Testis (tissue), 2 donors: Measurements from ENCODE around the gene CAMTA1.

Experiments used
- POLR2A ChIP-seq: fragments of 450-650 bp; IDR thresholded peaks from one replicate; pipeline ENCODE4 v1.6.1; 2017; ENCODE audit warnings: antibody characterized with exemption, mild to moderate bottlenecking, moderate library complexity
- TF ChIP-seq, protein P1 (sequence below), 3 experiments: fragments of 450-650 bp in 2 of 3; fragments of 200-600 bp in 1 of 3; sonication (generic) in 1 of 3; IDR thresholded peaks; one replicate each; pipeline ENCODE4 v1.5.1; 2016 to 2019; ENCODE audit warnings: antibody characterized with exemption in 3 of 3, mild to moderate bottlenecking in 2 of 3, moderate library complexity in 1 of 3

- TF ChIP-seq, protein P1, sequence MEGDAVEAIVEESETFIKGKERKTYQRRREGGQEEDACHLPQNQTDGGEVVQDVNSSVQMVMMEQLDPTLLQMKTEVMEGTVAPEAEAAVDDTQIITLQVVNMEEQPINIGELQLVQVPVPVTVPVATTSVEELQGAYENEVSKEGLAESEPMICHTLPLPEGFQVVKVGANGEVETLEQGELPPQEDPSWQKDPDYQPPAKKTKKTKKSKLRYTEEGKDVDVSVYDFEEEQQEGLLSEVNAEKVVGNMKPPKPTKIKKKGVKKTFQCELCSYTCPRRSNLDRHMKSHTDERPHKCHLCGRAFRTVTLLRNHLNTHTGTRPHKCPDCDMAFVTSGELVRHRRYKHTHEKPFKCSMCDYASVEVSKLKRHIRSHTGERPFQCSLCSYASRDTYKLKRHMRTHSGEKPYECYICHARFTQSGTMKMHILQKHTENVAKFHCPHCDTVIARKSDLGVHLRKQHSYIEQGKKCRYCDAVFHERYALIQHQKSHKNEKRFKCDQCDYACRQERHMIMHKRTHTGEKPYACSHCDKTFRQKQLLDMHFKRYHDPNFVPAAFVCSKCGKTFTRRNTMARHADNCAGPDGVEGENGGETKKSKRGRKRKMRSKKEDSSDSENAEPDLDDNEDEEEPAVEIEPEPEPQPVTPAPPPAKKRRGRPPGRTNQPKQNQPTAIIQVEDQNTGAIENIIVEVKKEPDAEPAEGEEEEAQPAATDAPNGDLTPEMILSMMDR (IDR thresholded peaks at IDR 0.05), result no peak
- TF ChIP-seq POLR2A, result no peak
Measured at GRCh38 chr1:7690076-7690475, 904.8 kb downstream of the CAMTA1 start.
